Lung (tissue), 12 donors: ENCODE results near the gene DOCK1. TPM values are rescaled to one million over a fixed set of nuclear protein-coding genes. Genes with fewer than 3 reads are reported as not detected.

ENCODE experiments used
- ATAC-seq: fragments of 200-7000 bp; cut with Tn5 transposase; one replicate; pipeline ENCODE4 v1.9.1; 2020; ENCODE audit warnings: moderate number of reproducible peaks; ENCODE audit not compliant: insufficient read depth, low FRiP score
- DNase-seq, 3 donors: peaks; one replicate each; pipeline ENCODE4 v3.0.0-alpha.2; 2013 to 2017
- H3K27ac ChIP-seq, 2 donors: one replicate each; pipeline ENCODE4 v1.5.1; 2013; ENCODE audit warnings: mild to moderate bottlenecking in 2 of 2, moderate library complexity in 2 of 2, control low read depth in 1 of 2, inconsistent platforms in 1 of 2, low read depth in 1 of 2, low read length in 1 of 2
- H3K27me3 ChIP-seq, 3 donors: one replicate each; pipeline ENCODE4 v1.5.1; 2013; ENCODE audit warnings: low read length in 2 of 3; ENCODE audit not compliant: control insufficient read depth in 3 of 3, insufficient read depth in 3 of 3
- H3K36me3 ChIP-seq, 4 donors: one replicate each; pipeline ENCODE4 v1.5.1; 2013; ENCODE audit warnings: low read length in 4 of 4, mild to moderate bottlenecking in 1 of 4, moderate library complexity in 1 of 4; ENCODE audit not compliant: control insufficient read depth in 4 of 4, insufficient read depth in 4 of 4
- H3K4me1 ChIP-seq, 5 donors: one replicate each; pipeline ENCODE4 v1.5.1; 2013; ENCODE audit warnings: low read length in 5 of 5, mild to moderate bottlenecking in 2 of 5, moderate library complexity in 1 of 5; ENCODE audit not compliant: control insufficient read depth in 5 of 5, insufficient read depth in 5 of 5
- H3K4me3 ChIP-seq: one replicate; pipeline ENCODE4 v1.5.1; 2013; ENCODE audit warnings: mild to moderate bottlenecking, control low read depth, moderate library complexity
- H3K9ac ChIP-seq, 2 donors: one replicate each; pipeline ENCODE4 v1.5.1; 2013; ENCODE audit warnings: low read length in 2 of 2, control low read depth in 1 of 2; ENCODE audit not compliant: insufficient read depth in 1 of 2
- H3K9me3 ChIP-seq, 4 donors: one replicate each; pipeline ENCODE4 v1.5.1; 2013; ENCODE audit warnings: low read length in 3 of 4, mild to moderate bottlenecking in 1 of 4, moderate library complexity in 1 of 4; ENCODE audit not compliant: control insufficient read depth in 4 of 4, insufficient read depth in 3 of 4
- CTCF ChIP-seq: IDR thresholded peaks from 2 replicates; pipeline ENCODE4 v1.5.1; 2012; ENCODE audit warnings: mild to moderate bottlenecking; ENCODE audit errors: control extremely low read depth, extremely low read depth
- WGBS, 2 donors: extraction: QIAGEN DNeasy Blood & Tissue Kit; methylation state at CpG; one replicate each; pipeline ENCODE4 v1.1.7; 2013; 5-methylcytosine and 5-hydroxymethylcytosine counted together
- polyA plus RNA-seq, 2 donors: library from polyadenylated mRNA; stranded (reverse); fragments of 200-250 nt; gene quantifications; one replicate each; pipeline ENCODE4 v1.2.1, GENCODE V29; 2013
- total RNA-seq, 2 donors: library from RNA; depleted of rRNA in 1 of 2; stranded (reverse); fragments of >200 nt in 1 of 2; gene quantifications; one replicate each; pipeline ENCODE4 v1.2.1, GENCODE V29; 2014 to 2021
- donor health status: control.
- donor health status: control.
- donor health status: Bipolar disorder and iron deficiency.
- donor health status: healthy.
- donor health status: DM: yes; HTN: yes; CAD: no.

The DOCK1 gene
- total and polyA plus RNA-seq, 4 donors: 11.2 to 102 (median 30.5) TPM

DNA sequence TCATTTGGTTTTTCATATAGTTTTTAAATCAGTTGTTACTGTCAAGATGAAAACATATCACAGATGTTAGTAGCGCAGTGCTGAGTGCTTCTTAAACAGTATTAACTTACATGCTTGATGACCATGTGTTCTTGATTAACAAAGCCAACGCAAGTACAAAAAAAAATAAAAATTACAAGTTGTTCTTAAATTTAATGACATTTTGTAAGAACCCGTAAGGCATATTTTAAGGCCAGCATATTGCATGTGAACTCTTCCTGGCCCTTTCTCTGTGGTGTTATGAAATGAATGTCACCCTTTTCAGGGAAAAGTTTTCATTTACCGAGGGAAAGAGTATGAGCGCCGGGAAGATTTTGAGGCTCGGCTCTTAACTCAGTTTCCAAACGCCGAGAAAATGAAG, 503.5 kb downstream of the DOCK1 start:
- WGBS, 2 donors: 88 to 96% methylated on average over 9 of the region's 9 CpGs
- TF ChIP-seq CTCF: no peak
- no peak overlapping the region for H3K9ac ChIP-seq
- peaks cover 0 to 11% (median 3%) of the 10 kb centered on the region in 5 donors for H3K4me1 ChIP-seq
- no peaks in the 10 kb centered on the region for H3K9me3 ChIP-seq
- ATAC-seq (no peak), DNase-seq (peak in 2 of 3 donors; percentile 43 to 70)
- no peak overlapping the region for H3K27ac ChIP-seq
- H3K27me3 ChIP-seq: no peaks in the 10 kb centered on the region
- no peak overlapping the region for H3K4me3 ChIP-seq
- peaks cover 2 to 6% (median 5%) of the 10 kb centered on the region in 4 donors for H3K36me3 ChIP-seq

- Histone ChIP-seq H3K4me3 (no peak overlapping the region), H3K9ac (no peak overlapping the region), H3K27me3 (no peaks in the 10 kb centered on the region), H3K27ac (no peak overlapping the region), H3K4me1 (peaks cover 0 to 11% (median 3%) of the 10 kb centered on the region in 5 donors), H3K36me3 (peaks cover 2 to 6% (median 5%) of the 10 kb centered on the region in 4 donors), H3K9me3 (no peaks in the 10 kb centered on the region)
- DNase-seq (no peak), ATAC-seq (no peak)
- WGBS, 2 donors: 47 to 79% methylated on average over 9 of the region's 9 CpGs
- no peak for TF ChIP-seq CTCF
Observed at GRCh38 chr10:127410030-127410429, 504.8 kb downstream of the DOCK1 start.

DNA sequence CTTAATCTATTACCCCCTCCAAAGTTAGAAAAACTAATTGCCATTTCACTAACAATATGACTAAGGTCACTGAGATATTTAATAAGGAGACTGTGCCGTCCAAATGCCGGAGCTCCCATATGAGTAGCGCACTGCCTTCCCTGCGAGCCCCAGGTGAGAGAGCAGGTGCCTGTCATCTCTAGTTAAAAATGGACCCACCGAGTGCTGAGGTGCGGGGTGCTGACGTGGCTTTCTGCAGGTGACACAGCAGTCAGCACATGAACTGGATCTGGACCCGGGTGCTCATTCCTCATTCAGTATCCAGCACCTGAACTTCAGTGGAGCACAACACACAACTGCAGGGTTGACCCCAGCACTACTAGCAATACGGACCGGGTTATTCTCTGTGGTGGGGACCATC, 505.8 kb downstream of the DOCK1 start:
- 94 to 97% methylated on average over 10 of the region's 10 CpGs for WGBS, 2 donors
- Histone ChIP-seq H3K4me3 (no peak overlapping the region), H3K9ac (no peak overlapping the region), H3K36me3 (peaks cover 5 to 9% (median 6%) of the 10 kb centered on the region in 4 donors), H3K27me3 (no peaks in the 10 kb centered on the region), H3K9me3 (no peaks in the 10 kb centered on the region), H3K4me1 (peaks cover 0 to 11% (median 0%) of the 10 kb centered on the region in 5 donors), H3K27ac (no peak overlapping the region)
- ATAC-seq: no peak
- no peak for TF ChIP-seq CTCF
- DNase-seq: no peak

DNA sequence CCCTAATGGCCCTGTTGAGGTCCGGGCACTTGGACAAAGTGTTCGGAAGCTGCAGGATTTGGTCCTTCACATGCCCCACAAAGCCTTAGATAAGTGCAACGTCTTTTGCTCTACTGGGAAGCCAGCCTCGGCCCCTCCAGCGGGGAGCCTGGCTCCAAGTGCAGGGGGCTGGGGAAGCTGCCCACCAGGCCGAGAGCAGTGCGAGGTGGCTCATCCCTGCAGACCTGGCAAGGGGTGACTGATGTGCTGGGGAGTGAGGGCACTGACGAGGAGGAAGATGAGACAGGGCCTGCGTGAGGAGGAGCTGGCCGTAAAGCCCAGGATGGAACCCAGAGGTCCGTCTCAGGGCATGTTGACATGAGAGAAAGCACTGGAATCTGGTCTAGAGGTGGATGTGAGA, 508.1 kb downstream of the DOCK1 start:
- ATAC-seq (no peak), DNase-seq (no peak)
- peaks cover 4 to 12% (median 7%) of the 10 kb centered on the region in 4 donors for H3K36me3 ChIP-seq
- H3K9ac ChIP-seq: no peak overlapping the region
- H3K27me3 ChIP-seq: no peaks in the 10 kb centered on the region
- H3K4me1 ChIP-seq: peaks cover 0 to 6% (median 0%) of the 10 kb centered on the region in 5 donors
- H3K4me3 ChIP-seq: no peak overlapping the region
- 94 to 97% methylated on average over 11 of the region's 11 CpGs for WGBS, 2 donors
- H3K9me3 ChIP-seq: no peaks in the 10 kb centered on the region
- H3K27ac ChIP-seq: no peak overlapping the region
- TF ChIP-seq CTCF: no peak
